GM13977 (cell line): ENCODE data around the gene NKIRAS1.

Experiments
- DNase-seq: peaks from one replicate; pipeline ENCODE4 v3.0.0; 2012; ENCODE audit warnings: low spot score
- CTCF ChIP-seq: IDR thresholded peaks from 2 replicates; pipeline ENCODE4 v1.5.1; 2012; ENCODE audit warnings: mild to moderate bottlenecking, control low read depth; ENCODE audit not compliant: insufficient read depth; ENCODE audit errors: extremely low read depth, missing control alignments
- in situ Hi-C: fragments of 300-500 bp; cut with MboI; formaldehyde crosslinking; loops from one replicate; pipeline ENCODE4 v1.12.0; 2022; ENCODE audit warnings: low sequenced_read_pairs, low pct_unique_long_range_greater_than_20kb, mixed read lengths, inconsistent platforms; ENCODE audit not compliant: unreplicated experiment

Gene NKIRAS1

GRCh38 chr3:23959135-23959900 lies 42.5 kb upstream of the NKIRAS1 start:
- TF ChIP-seq CTCF, result no peak
- no peak for DNase-seq
- in situ Hi-C loops, result no loop called here

- in situ Hi-C loops, result no loop called here
- no peak for DNase-seq
- TF ChIP-seq CTCF, result no peak
These were observed 39.9 kb upstream of the NKIRAS1 start for GRCh38 chr3:23956701-23957100.

- no peak for TF ChIP-seq CTCF
- in situ Hi-C loops, result no loop called here
- DNase-seq, result no peak
These were observed 37.4 kb upstream of the NKIRAS1 start for GRCh38 chr3:23954144-23954543.

GRCh38 chr3:23953523-23953922 lies 36.7 kb upstream of the NKIRAS1 start:
- TF ChIP-seq CTCF, result no peak
- no peak for DNase-seq
- in situ Hi-C loops, result no loop called here

GRCh38 chr3:23952646-23953045 lies 35.9 kb upstream of the NKIRAS1 start:
- no peak for TF ChIP-seq CTCF
- no peak for DNase-seq
- in situ Hi-C loops, result no loop called here

GRCh38 chr3:23950293-23950692 lies 33.5 kb upstream of the NKIRAS1 start:
- no peak for TF ChIP-seq CTCF
- in situ Hi-C loops, result no loop called here
- no peak for DNase-seq
